Adrenal gland (tissue), 5 donors: ENCODE measurements around the gene XDH.

Experiments
- POLR2A ChIP-seq, 2 donors: fragments of 450-650 bp; IDR thresholded peaks; one replicate each; pipeline ENCODE4 v1.6.1; 2017; ENCODE audit warnings: antibody characterized with exemption in 2 of 2, mild to moderate bottlenecking in 2 of 2, moderate library complexity in 1 of 2
- TF ChIP-seq, protein P1 (sequence below), 6 experiments: fragments of 450-650 bp in 4 of 6; fragments of 200-600 bp in 2 of 6; sonication (generic) in 1 of 6; IDR thresholded peaks; 1 replicate in 5 of 6; 2 replicates in 1 of 6; pipeline versions ENCODE4 v1.5.1 to v1.8.0; 2016 to 2021; ENCODE audit warnings: antibody characterized with exemption in 6 of 6, mild to moderate bottlenecking in 2 of 6, moderate library complexity in 1 of 6
- donor health status: DM: no; HTN: no; CAD: no.

DNA sequence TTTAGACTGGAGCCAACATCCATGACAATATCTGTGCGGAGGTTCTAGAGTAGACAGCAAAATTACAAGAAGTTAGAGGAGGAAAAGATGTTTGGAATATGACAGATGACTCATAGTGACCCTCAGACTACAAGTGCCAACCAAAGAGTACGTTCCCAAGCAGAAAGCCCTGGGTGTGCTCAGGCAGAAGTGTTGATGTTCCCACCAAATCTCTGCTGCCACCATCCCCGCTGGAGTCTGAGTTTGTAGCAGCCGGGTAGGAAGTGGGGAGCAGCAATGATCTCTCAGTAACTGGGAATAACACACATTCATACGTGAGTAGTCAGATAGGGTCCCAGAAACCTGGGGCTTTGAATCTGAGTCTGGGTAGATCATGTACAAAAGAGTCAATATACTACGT is 73.2 kb downstream of the XDH start:
- no peak for TF ChIP-seq POLR2A (IDR thresholded peaks at IDR 0.05)
- TF ChIP-seq, protein P1, sequence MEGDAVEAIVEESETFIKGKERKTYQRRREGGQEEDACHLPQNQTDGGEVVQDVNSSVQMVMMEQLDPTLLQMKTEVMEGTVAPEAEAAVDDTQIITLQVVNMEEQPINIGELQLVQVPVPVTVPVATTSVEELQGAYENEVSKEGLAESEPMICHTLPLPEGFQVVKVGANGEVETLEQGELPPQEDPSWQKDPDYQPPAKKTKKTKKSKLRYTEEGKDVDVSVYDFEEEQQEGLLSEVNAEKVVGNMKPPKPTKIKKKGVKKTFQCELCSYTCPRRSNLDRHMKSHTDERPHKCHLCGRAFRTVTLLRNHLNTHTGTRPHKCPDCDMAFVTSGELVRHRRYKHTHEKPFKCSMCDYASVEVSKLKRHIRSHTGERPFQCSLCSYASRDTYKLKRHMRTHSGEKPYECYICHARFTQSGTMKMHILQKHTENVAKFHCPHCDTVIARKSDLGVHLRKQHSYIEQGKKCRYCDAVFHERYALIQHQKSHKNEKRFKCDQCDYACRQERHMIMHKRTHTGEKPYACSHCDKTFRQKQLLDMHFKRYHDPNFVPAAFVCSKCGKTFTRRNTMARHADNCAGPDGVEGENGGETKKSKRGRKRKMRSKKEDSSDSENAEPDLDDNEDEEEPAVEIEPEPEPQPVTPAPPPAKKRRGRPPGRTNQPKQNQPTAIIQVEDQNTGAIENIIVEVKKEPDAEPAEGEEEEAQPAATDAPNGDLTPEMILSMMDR (IDR thresholded peaks at IDR 0.05): no peak
